Esophagus muscularis mucosa (tissue), 4 donors: ENCODE results near the gene TGFBR1. TPM values are rescaled to one million over a fixed set of nuclear protein-coding genes. Genes with fewer than 3 reads are reported as not detected.

ENCODE experiments used
- DNase-seq: peaks from one replicate; pipeline ENCODE4 v3.0.0-alpha.2; 2017; ENCODE audit errors: extremely low spot score
- H3K27ac ChIP-seq, 4 donors: fragments of 200-600 bp; sonication (generic); replicated peaks in 1 of 4; 1 replicate in 3 of 4; 2 replicates in 1 of 4; pipeline ENCODE4 v1.5.1; 2016 to 2019; ENCODE audit warnings: mild to moderate bottlenecking in 1 of 4
- H3K27me3 ChIP-seq, 4 donors: fragments of 200-600 bp; sonication (generic); one replicate each; pipeline versions ENCODE4 v1.5.1 to v1.6.0; 2016 to 2019
- H3K36me3 ChIP-seq, 4 donors: fragments of 200-600 bp; sonication (generic); one replicate each; pipeline ENCODE4 v1.5.1; 2016 to 2019
- H3K4me1 ChIP-seq, 4 donors: fragments of 200-600 bp; sonication (generic); one replicate each; pipeline ENCODE4 v1.5.1; 2016 to 2019
- H3K4me3 ChIP-seq, 4 donors: fragments of 200-600 bp; sonication (generic); 1 replicate in 2 of 4; 2 replicates in 2 of 4; pipeline ENCODE4 v1.5.1; 2016 to 2019; ENCODE audit warnings: mild to moderate bottlenecking in 4 of 4, moderate library complexity in 1 of 4
- H3K9me3 ChIP-seq, 4 donors: fragments of 200-600 bp; sonication (generic); 1 replicate in 3 of 4; 2 replicates in 1 of 4; pipeline ENCODE4 v1.5.1; 2016 to 2019
- CTCF ChIP-seq, 3 experiments: fragments of 200-600 bp in 2 of 3; fragments of 450-650 bp in 1 of 3; sonication (generic) in 2 of 3; IDR thresholded peaks; one replicate each; pipeline ENCODE4 v1.5.1; 2017 to 2019; ENCODE audit warnings: antibody characterized with exemption in 3 of 3, mild to moderate bottlenecking in 2 of 3, moderate library complexity in 1 of 3
- EP300 ChIP-seq: sonication (generic); formaldehyde crosslinking; IDR thresholded peaks from one replicate; pipeline ENCODE4 v1.6.1; 2017; ENCODE audit warnings: antibody characterized with exemption
- POLR2A ChIP-seq: fragments of 450-650 bp; IDR thresholded peaks from one replicate; pipeline ENCODE4 v1.6.1; 2017; ENCODE audit warnings: antibody characterized with exemption, moderate library complexity, mild to moderate bottlenecking, low read depth
- POLR2AphosphoS5 ChIP-seq, 2 donors: sonication (generic); formaldehyde crosslinking; IDR thresholded peaks; one replicate each; pipeline ENCODE4 v1.6.1; 2017; ENCODE audit warnings: antibody characterized with exemption in 2 of 2
- WGBS: methylation state at CpG from one replicate; pipeline ENCODE4 v1.1.5; 2018; 5-methylcytosine and 5-hydroxymethylcytosine counted together
- intact Hi-C: fragments of 100-400 bp; cut with DNase I; formaldehyde crosslinking; loops from one replicate; pipeline ENCODE4 v1.15.1; 2023
- total RNA-seq, 4 donors: library from RNA; depleted of rRNA; stranded (reverse); fragments of >200 nt; gene quantifications; one replicate each; pipeline versions ENCODE4 v1.1.0 to v1.2.1, GENCODE V29; 2016

The TGFBR1 gene
- total RNA-seq, 4 donors from 2014 or later: 33.7 to 63.1 (median 48.1) TPM

DNA sequence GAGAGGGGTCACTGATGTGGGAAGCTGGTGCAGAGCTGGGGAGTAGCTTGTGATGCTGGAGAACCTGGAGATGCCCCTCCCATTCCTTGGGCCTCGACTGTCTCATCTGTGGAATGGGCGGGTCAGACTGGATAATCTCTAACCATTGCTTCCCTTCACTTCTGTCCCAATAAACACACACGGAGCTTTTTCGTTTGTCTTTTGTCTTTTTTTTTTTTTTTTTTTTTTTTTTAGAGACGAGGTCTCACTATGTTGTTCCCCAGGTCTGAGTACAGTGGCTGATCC, 80.4 kb downstream of the TGFBR1 start:
- no peak for DNase-seq
- TF ChIP-seq POLR2A (no peak), EP300 (no peak), CTCF (IDR thresholded peaks at IDR 0.05) (no peak), POLR2AphosphoS5 (IDR thresholded peaks at IDR 0.05) (no peak)
- Histone ChIP-seq H3K36me3 (no peaks in the 10 kb centered on the region), H3K27me3 (no peaks in the 10 kb centered on the region), H3K4me3 (peak overlapping the region in 1 of 4 donors; percentile 35), H3K9me3 (no peaks in the 10 kb centered on the region), H3K4me1 (peaks cover 10 to 15% (median 14%) of the 10 kb centered on the region in 4 donors), H3K27ac (no peak overlapping the region)
- intact Hi-C loops: loop anchor here (10.0 kb wide), 1 partner anchor 1140 kb away; no protein-coding TSS in a partner anchor
- WGBS: 87% methylated on average over 5 of the region's 5 CpGs

- H3K4me1 ChIP-seq: peaks cover 10 to 15% (median 14%) of the 10 kb centered on the region in 4 donors
- no peak overlapping the region for H3K4me3 ChIP-seq
- WGBS: 93% methylated on average over 3 of the region's 5 CpGs
- no peaks in the 10 kb centered on the region for H3K36me3 ChIP-seq
- H3K27ac ChIP-seq: no peak overlapping the region
- intact Hi-C loops: loop anchor here (10.0 kb wide), 1 partner anchor 1139 kb away; no protein-coding TSS in a partner anchor
- H3K27me3 ChIP-seq: no peaks in the 10 kb centered on the region
- TF ChIP-seq EP300: no peak
- TF ChIP-seq POLR2A: no peak
- TF ChIP-seq POLR2AphosphoS5 (IDR thresholded peaks at IDR 0.05): no peak
- TF ChIP-seq CTCF (IDR thresholded peaks at IDR 0.05): no peak
- no peaks in the 10 kb centered on the region for H3K9me3 ChIP-seq
- peak; percentile 50 for DNase-seq
Measured at GRCh38 chr9:99185934-99186333, 81.0 kb downstream of the TGFBR1 start.

GRCh38 chr9:99187311-99187710, 82.4 kb downstream of the TGFBR1 start:
- 79% methylated on average over 4 of the region's 4 CpGs for WGBS
- H3K27ac ChIP-seq: no peak overlapping the region
- DNase-seq: no peak
- intact Hi-C loops: loop anchor here (10.0 kb wide), 1 partner anchor 1137 kb away; no protein-coding TSS in a partner anchor
- no peaks in the 10 kb centered on the region for H3K9me3 ChIP-seq
- no peak for TF ChIP-seq CTCF (IDR thresholded peaks at IDR 0.05)
- no peak for TF ChIP-seq POLR2AphosphoS5 (IDR thresholded peaks at IDR 0.05)
- no peak for TF ChIP-seq EP300
- TF ChIP-seq POLR2A: no peak
- no peaks in the 10 kb centered on the region for H3K36me3 ChIP-seq
- H3K27me3 ChIP-seq: no peaks in the 10 kb centered on the region
- peaks cover 10 to 15% (median 14%) of the 10 kb centered on the region in 4 donors for H3K4me1 ChIP-seq
- no peak overlapping the region for H3K4me3 ChIP-seq

DNA sequence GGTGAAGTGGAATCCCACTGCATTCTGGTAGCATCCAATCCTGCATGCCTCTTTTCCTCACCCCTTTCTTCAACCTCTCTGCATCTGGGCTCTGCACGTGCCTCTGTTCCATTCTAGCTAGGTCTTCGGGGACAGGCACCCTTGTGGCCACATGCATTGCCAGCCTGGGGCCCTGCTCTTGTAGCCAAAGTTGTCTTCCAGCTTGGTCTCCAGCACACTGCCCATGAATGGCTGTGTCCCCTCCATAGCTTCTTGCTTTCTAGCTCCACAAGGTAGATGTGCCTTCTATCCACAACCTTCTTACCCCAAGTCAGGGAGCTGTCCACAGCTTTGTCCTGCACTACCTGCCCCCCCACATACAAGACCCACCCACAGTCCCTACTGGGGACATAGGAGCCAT, 84.3 kb downstream of the TGFBR1 start:
- whole genome bisulfite sequencing: 68% methylated on average over 2 of the region's 2 CpGs
- DNase-seq: peak; percentile 77
- TF ChIP-seq POLR2AphosphoS5 (IDR thresholded peaks at IDR 0.05) (no peak), EP300 (no peak), POLR2A (no peak), CTCF (IDR thresholded peaks at IDR 0.05) (no peak)
- Histone ChIP-seq H3K4me1 (peaks cover 10 to 12% (median 10%) of the 10 kb centered on the region in 4 donors), H3K36me3 (no peaks in the 10 kb centered on the region), H3K9me3 (no peaks in the 10 kb centered on the region), H3K4me3 (no peak overlapping the region), H3K27ac (no peak overlapping the region), H3K27me3 (no peaks in the 10 kb centered on the region)
- intact Hi-C loops: loop anchor here (10.0 kb wide), 1 partner anchor 1136 kb away; no protein-coding TSS in a partner anchor

DNA sequence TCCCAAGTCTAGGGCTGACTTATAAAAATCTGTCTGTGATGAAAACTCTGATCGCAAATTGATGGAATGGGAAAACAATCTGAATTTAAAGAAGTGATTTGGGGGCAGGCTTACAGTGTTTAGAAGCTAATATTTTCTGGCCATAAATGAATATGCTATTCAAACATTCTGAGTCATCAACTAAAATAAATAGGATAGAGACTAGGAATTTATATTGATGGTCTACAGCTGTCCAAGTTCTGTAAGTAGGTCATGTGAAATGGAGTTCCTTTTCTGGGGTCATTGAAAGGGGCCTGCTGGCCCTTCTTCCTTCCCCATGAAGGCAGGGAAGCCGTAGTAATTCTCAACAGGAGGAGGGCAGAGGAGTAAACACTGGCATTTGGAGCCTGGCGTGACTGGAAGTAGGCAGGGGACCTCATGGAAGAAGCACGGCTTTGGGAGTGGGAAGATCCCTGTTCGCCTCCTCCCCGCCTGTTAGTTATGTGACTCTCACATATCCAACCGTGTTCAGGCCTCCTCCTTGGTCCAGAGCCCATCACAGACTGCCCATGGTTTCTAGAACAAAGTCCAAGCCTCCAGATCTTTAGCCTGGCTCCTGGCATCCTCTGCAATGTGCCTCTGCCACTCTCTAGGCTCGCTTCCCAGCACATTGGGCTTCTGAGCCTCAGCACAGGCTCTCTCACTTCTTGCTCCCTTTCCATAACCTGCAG, 85.1 kb downstream of the TGFBR1 start:
- H3K4me1 ChIP-seq: peaks cover 2 to 3% (median 2%) of the 10 kb centered on the region in 4 donors
- DNase-seq: peak; percentile 75
- TF ChIP-seq POLR2A (no peak), EP300 (no peak), POLR2AphosphoS5 (IDR thresholded peaks at IDR 0.05) (no peak), CTCF (IDR thresholded peaks at IDR 0.05) (no peak)
- H3K9me3 ChIP-seq: no peaks in the 10 kb centered on the region
- H3K36me3 ChIP-seq: no peaks in the 10 kb centered on the region
- no peak overlapping the region for H3K4me3 ChIP-seq
- no peaks in the 10 kb centered on the region for H3K27me3 ChIP-seq
- 75% methylated on average over 8 of the region's 8 CpGs for WGBS
- no peak overlapping the region for H3K27ac ChIP-seq
- intact Hi-C loops: loop anchor here (10.0 kb wide), 1 partner anchor 1135 kb away; no protein-coding TSS in a partner anchor
